Measurements from ENCODE around the gene MUC6.

DNA sequence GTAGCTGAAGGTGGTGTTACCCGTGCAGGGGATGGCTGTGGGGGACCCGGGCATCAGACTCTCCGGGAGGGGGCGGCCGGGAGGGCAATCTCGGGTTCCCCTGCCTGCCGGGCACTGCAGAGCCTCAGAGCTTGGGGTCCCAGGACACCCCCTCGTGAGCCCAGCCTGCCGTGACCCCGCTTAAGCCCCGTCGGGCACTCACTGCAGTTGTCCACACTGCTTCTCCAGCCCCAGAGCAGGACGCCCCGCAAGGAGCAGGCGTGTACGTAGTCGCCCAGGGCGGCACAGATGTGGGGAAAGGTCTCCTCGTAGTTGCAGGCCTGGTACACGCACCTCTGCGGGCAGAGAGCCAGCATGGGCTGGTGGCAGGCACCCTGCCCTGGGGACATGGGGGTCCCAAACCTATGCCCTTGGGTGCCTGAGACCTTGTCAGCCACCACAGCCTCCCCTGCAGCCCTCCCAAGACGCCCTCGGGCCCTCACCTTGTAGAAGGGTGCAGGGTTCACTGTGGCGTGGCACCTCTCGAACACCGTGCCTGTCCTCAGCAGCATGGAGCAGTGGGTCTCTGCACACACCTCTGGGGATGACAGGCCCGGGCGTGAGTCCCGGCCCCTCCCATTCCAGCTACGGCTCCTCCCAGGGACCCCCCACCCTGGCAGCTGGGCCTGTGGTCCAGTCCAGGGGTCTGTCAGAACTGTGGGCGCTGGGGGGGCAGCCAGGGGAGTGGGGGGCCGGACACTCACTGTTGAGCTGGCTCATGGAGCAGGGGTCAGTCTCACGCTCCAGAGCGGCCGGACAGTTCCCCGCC lies 8.8 kb downstream of the MUC6 start:
- TF ChIP-seq TAF1 (IDR thresholded peaks at IDR 0.05; ENCODE audit: borderline replicate concordance, insufficient read depth, low read length) (no peak), POLR2AphosphoS5 (IDR thresholded peaks at IDR 0.05; ENCODE audit: low read depth, low read length) (no peak), SIN3A (IDR thresholded peaks at IDR 0.05; ENCODE audit: borderline replicate concordance, insufficient read depth, low read length) (no peak), FOXP2 (optimal IDR thresholded peaks at IDR 0.05; ENCODE audit: borderline replicate concordance, extremely low read depth, extremely low read length, insufficient read depth) (no peak)
- TF ChIP-seq, protein P1, sequence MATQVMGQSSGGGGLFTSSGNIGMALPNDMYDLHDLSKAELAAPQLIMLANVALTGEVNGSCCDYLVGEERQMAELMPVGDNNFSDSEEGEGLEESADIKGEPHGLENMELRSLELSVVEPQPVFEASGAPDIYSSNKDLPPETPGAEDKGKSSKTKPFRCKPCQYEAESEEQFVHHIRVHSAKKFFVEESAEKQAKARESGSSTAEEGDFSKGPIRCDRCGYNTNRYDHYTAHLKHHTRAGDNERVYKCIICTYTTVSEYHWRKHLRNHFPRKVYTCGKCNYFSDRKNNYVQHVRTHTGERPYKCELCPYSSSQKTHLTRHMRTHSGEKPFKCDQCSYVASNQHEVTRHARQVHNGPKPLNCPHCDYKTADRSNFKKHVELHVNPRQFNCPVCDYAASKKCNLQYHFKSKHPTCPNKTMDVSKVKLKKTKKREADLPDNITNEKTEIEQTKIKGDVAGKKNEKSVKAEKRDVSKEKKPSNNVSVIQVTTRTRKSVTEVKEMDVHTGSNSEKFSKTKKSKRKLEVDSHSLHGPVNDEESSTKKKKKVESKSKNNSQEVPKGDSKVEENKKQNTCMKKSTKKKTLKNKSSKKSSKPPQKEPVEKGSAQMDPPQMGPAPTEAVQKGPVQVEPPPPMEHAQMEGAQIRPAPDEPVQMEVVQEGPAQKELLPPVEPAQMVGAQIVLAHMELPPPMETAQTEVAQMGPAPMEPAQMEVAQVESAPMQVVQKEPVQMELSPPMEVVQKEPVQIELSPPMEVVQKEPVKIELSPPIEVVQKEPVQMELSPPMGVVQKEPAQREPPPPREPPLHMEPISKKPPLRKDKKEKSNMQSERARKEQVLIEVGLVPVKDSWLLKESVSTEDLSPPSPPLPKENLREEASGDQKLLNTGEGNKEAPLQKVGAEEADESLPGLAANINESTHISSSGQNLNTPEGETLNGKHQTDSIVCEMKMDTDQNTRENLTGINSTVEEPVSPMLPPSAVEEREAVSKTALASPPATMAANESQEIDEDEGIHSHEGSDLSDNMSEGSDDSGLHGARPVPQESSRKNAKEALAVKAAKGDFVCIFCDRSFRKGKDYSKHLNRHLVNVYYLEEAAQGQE (IDR thresholded peaks at IDR 0.05; ENCODE audit: insufficient read depth in 1 of 2, low read depth in 2 of 2, low read length in 2 of 2) = no peak

Data from PFSK-1 (cell line).